H1 (cell line): Measurements from ENCODE around the gene BBS4. TPM values are rescaled to one million over a fixed set of nuclear protein-coding genes. Genes with fewer than 3 reads are reported as not detected.

Experiments used
- CTCF ChIA-PET: fragments of 300-600 bp; sonication (Branson Sonifier 250); formaldehyde crosslinking; loops from one replicate; lab custom pipeline; 2021; ENCODE audit not compliant: partially characterized antibody; lab: Charles Lee
- POLR2A ChIA-PET: fragments of 300-600 bp; sonication (Branson Sonifier 250); formaldehyde crosslinking; loops from one replicate; lab custom pipeline; 2021; ENCODE audit warnings: inconsistent platforms; ENCODE audit not compliant: partially characterized antibody; lab: Charles Lee
- DNase-seq, 2 experiments: peaks; one replicate each; pipeline versions ENCODE4 v3.0.0 to v3.0.0-alpha.2; 2010 to 2022; ENCODE audit warnings: low spot score in 2 of 2, low read depth in 1 of 2, mixed read lengths in 1 of 2
- FAIRE-seq: peaks from 2 replicates; lab custom pipeline; 2011; peaks lifted over from hg19 to GRCh38; lab: Jason Lieb, UNC
- H2AFZ ChIP-seq: 2 replicates; pipeline ENCODE4 v1.8.1; 2012; ENCODE audit warnings: low read length, inconsistent platforms
- H2AK5ac ChIP-seq: 2 replicates; pipeline ENCODE4 v1.6.1; 2013; ENCODE audit warnings: low read depth, low read length
- H2BK120ac ChIP-seq: replicated peaks from 2 replicates; pipeline ENCODE3; 2013; ENCODE audit warnings: low read depth, low read length, inconsistent platforms
- H2BK12ac ChIP-seq: 2 replicates; pipeline ENCODE4 v1.6.1; 2013; ENCODE audit warnings: low read depth, low read length
- H2BK15ac ChIP-seq: 2 replicates; pipeline ENCODE4 v1.6.1; 2013; ENCODE audit warnings: low read length
- H2BK20ac ChIP-seq: 2 replicates; pipeline ENCODE4 v1.6.1; 2013; ENCODE audit warnings: low read length
- H2BK5ac ChIP-seq: 2 replicates; pipeline ENCODE4 v1.6.1; 2013; ENCODE audit warnings: low read depth, low read length
- H3K14ac ChIP-seq: 2 replicates; pipeline ENCODE4 v1.6.1; 2013; ENCODE audit warnings: inconsistent platforms; ENCODE audit not compliant: insufficient read length
- H3K18ac ChIP-seq: 2 replicates; pipeline ENCODE4 v1.6.1; 2013; ENCODE audit warnings: low read length; ENCODE audit errors: extremely low read depth
- H3K23ac ChIP-seq: 2 replicates; pipeline ENCODE4 v1.6.1; 2013; ENCODE audit warnings: inconsistent platforms; ENCODE audit not compliant: insufficient read length
- H3K23me2 ChIP-seq: 2 replicates; pipeline ENCODE4 v1.6.1; 2013; ENCODE audit warnings: low read depth, low read length
- H3K27ac ChIP-seq: 2 replicates; pipeline ENCODE4 v1.6.1; 2011; ENCODE audit warnings: low read depth, low read length, inconsistent platforms
- H3K27me3 ChIP-seq, 4 experiments: replicated peaks in 1 of 4; 1 replicate in 1 of 4; 2 replicates in 3 of 4; pipeline versions ENCODE4 v1.6.1 to v1.8.1; 2011 to 2013; ENCODE audit warnings: low read length in 3 of 4, mild to moderate bottlenecking in 3 of 4, inconsistent platforms in 2 of 4, mixed read lengths in 2 of 4, moderate library complexity in 1 of 4; ENCODE audit not compliant: control insufficient read depth in 3 of 4, insufficient read depth in 3 of 4; ENCODE audit errors: extremely low read depth in 1 of 4
- H3K36me3 ChIP-seq, 4 experiments: 2 replicates each; pipeline versions ENCODE4 v1.6.1 to v1.8.1; 2011 to 2013; ENCODE audit warnings: mild to moderate bottlenecking in 4 of 4, low read length in 3 of 4, moderate library complexity in 2 of 4, control low read depth in 1 of 4, inconsistent platforms in 1 of 4; ENCODE audit not compliant: insufficient read depth in 4 of 4, control insufficient read depth in 2 of 4
- H3K4ac ChIP-seq: replicated peaks from 2 replicates; pipeline ENCODE3; 2013; ENCODE audit warnings: low read length, low read depth, mixed read lengths, inconsistent platforms; ENCODE audit not compliant: insufficient read length
- H3K4me1 ChIP-seq, 4 experiments: replicated peaks in 1 of 4; 1 replicate in 1 of 4; 2 replicates in 3 of 4; pipeline versions ENCODE4 v1.6.1 to v1.8.1; 2011 to 2013; ENCODE audit warnings: low read length in 3 of 4, inconsistent platforms in 2 of 4, mixed read lengths in 1 of 4; ENCODE audit not compliant: insufficient read depth in 4 of 4, control insufficient read depth in 3 of 4
- H3K4me2 ChIP-seq, 2 experiments: 2 replicates each; pipeline versions ENCODE4 v1.6.1 to v1.8.1; 2011 to 2013; ENCODE audit warnings: low read depth in 2 of 2, low read length in 2 of 2, control low read depth in 1 of 2, inconsistent platforms in 1 of 2, mild to moderate bottlenecking in 1 of 2; ENCODE audit not compliant: insufficient read depth in 1 of 2
- H3K4me3 ChIP-seq, 4 experiments: fragments of 200-600, 300-600 bp in 1 of 4; sonication (generic), shearing (Covaris generic), sonication (Bioruptor Twin) in 1 of 4; 2 replicates each; pipeline versions ENCODE4 v1.5.1 to v1.8.1; 2011 to 2016; ENCODE audit warnings: low read length in 4 of 4, low read depth in 3 of 4, control low read depth in 2 of 4, inconsistent platforms in 2 of 4, mild to moderate bottlenecking in 2 of 4, mixed read lengths in 1 of 4, moderate library complexity in 1 of 4; ENCODE audit not compliant: insufficient read depth in 2 of 4; ENCODE audit errors: extremely low read depth in 1 of 4
- H3K56ac ChIP-seq: replicated peaks from 2 replicates; pipeline ENCODE3; 2013; ENCODE audit warnings: low read depth, mild to moderate bottlenecking, mixed read lengths, low read length, inconsistent platforms; ENCODE audit not compliant: insufficient read length
- H3K79me1 ChIP-seq: 2 replicates; pipeline ENCODE4 v1.6.1; 2013; ENCODE audit warnings: low read depth, low read length, control low read depth
- H3K79me2 ChIP-seq, 2 experiments: 2 replicates each; pipeline versions ENCODE4 v1.6.1 to v1.8.1; 2012 to 2013; ENCODE audit warnings: low read length in 2 of 2, mild to moderate bottlenecking in 2 of 2, inconsistent platforms in 1 of 2; ENCODE audit not compliant: insufficient read depth in 2 of 2, control insufficient read depth in 1 of 2
- H3K9ac ChIP-seq, 4 experiments: replicated peaks in 1 of 4; 1 replicate in 1 of 4; 2 replicates in 3 of 4; pipeline versions ENCODE4 v1.6.1 to v1.8.1; 2011 to 2013; ENCODE audit warnings: low read depth in 3 of 4, low read length in 3 of 4, control low read depth in 2 of 4, mild to moderate bottlenecking in 2 of 4, moderate library complexity in 2 of 4, inconsistent platforms in 1 of 4; ENCODE audit errors: extremely low read depth in 1 of 4
- H3K9me3 ChIP-seq, 2 experiments: 2 replicates each; pipeline versions ENCODE4 v1.6.1 to v1.8.1; 2012 to 2013; ENCODE audit warnings: mild to moderate bottlenecking in 2 of 2, moderate library complexity in 2 of 2, control low read depth in 1 of 2, inconsistent platforms in 1 of 2, low read depth in 1 of 2, low read length in 1 of 2, mixed read lengths in 1 of 2; ENCODE audit not compliant: insufficient read depth in 2 of 2
- H4K20me1 ChIP-seq, 2 experiments: replicated peaks in 1 of 2; 2 replicates each; pipeline versions ENCODE3 to v1.8.1; 2011 to 2013; ENCODE audit warnings: inconsistent platforms in 2 of 2, low read length in 2 of 2, mild to moderate bottlenecking in 1 of 2; ENCODE audit not compliant: insufficient read depth in 2 of 2, control insufficient read depth in 1 of 2
- H4K5ac ChIP-seq: 2 replicates; pipeline ENCODE4 v1.6.1; 2013; ENCODE audit warnings: low read length, low read depth, mixed read lengths, inconsistent platforms; ENCODE audit not compliant: insufficient read length
- H4K8ac ChIP-seq: 2 replicates; pipeline ENCODE4 v1.8.0; 2013; ENCODE audit warnings: mild to moderate bottlenecking, moderate library complexity, low read length, inconsistent platforms; ENCODE audit not compliant: insufficient read depth; ENCODE audit errors: extremely low read depth
- H4K91ac ChIP-seq: replicated peaks from 2 replicates; pipeline ENCODE3; 2013; ENCODE audit warnings: low read length, mixed read lengths, inconsistent platforms; ENCODE audit not compliant: insufficient read length
- BRCA1 ChIP-seq: IDR thresholded peaks from 2 replicates; pipeline ENCODE4 v1.6.1; 2012; ENCODE audit warnings: low read depth, low read length, improper control_type of control experiment
- EP300 ChIP-seq, 2 experiments: IDR thresholded peaks; 1 replicate in 1 of 2; 2 replicates in 1 of 2; pipeline ENCODE4 v1.6.1; 2011 to 2012; ENCODE audit warnings: low read depth in 2 of 2, low read length in 2 of 2, mild to moderate bottlenecking in 2 of 2, borderline replicate concordance in 1 of 2, inconsistent platforms in 1 of 2, moderate library complexity in 1 of 2
- EZH2 ChIP-seq: fragments of 200-600 bp; sonication (generic); IDR thresholded peaks from 2 replicates; pipeline ENCODE4 v1.7.1; 2012; ENCODE audit warnings: low read depth, mild to moderate bottlenecking, moderate library complexity, low read length, inconsistent platforms; ENCODE audit not compliant: severe bottlenecking
- JUN ChIP-seq: IDR thresholded peaks from 2 replicates; pipeline ENCODE4 v1.6.1; 2011; ENCODE audit warnings: low read depth, mild to moderate bottlenecking, improper control_type of control experiment, low read length
- PHF8 ChIP-seq: fragments of 200-600 bp; sonication (generic); conservative IDR thresholded peaks from 2 replicates; pipeline ENCODE4 v1.7.1; 2012; ENCODE audit warnings: low read depth, mild to moderate bottlenecking, inconsistent platforms, low read length, moderate library complexity
- WGBS, 2 experiments: shearing (Covaris generic) in 1 of 2; methylation state at CpG; one replicate each; pipeline versions ENCODE4 v1.1.6 to v1.1.7; 2013 to 2015; ENCODE audit warnings: low lambda C conversion rate in 2 of 2, mixed read lengths in 2 of 2, inconsistent platforms in 1 of 2, low coverage in 1 of 2, missing lambda C conversion rate in 1 of 2; ENCODE audit not compliant: insufficient replicate concordance in 2 of 2, insufficient coverage in 1 of 2, insufficient read length in 1 of 2; ENCODE audit errors: extremely low coverage in 1 of 2, missing lambda C conversion rate in 1 of 2; 5-methylcytosine and 5-hydroxymethylcytosine counted together
- polyA plus RNA-seq, 7 experiments: library from polyadenylated mRNA; depleted of rRNA in 3 of 7; stranded (reverse) in 5 of 7; unstranded in 2 of 7; fragments of >200 nt in 5 of 7; fragments of 200-250 nt in 2 of 7; gene quantifications; 1 replicate in 5 of 7; 2 replicates in 1 of 7; 4 replicates in 1 of 7; pipeline versions ENCODE4 v1.2.1 to v1.2.3, GENCODE V29; 2011 to 2013; ENCODE audit warnings: missing spikeins in 2 of 7, mixed read lengths in 2 of 7
- total RNA-seq: library from RNA; stranded (reverse); fragmentation: NEBNext Ultra II Directional; extraction: Animal tissue kit (Norgen Biotek cat#: 25700); gene quantifications from 2 replicates; pipeline ENCODE4 v1.2.1, GENCODE V29; 2021

The BBS4 gene
- total and polyA plus RNA-seq, 2 of the 8 experiments (the other 6 are each of a cell fraction or from before 2014, with no cell fraction given), result 17.4 to 24.1 TPM

- Histone ChIP-seq H3K36me3 (peaks cover 9 to 32% (median 20%) of the 10 kb centered on the region in 4 experiments), H3K4me2 (no peak overlapping the region)
Observed at GRCh38 chr15:72758182-72758581, 72.2 kb downstream of the BBS4 start.

More at GRCh38 chr15:72758182-72758581, 72.2 kb downstream of the BBS4 start:
- Histone ChIP-seq H3K27me3 (no peaks in the 10 kb centered on the region), H3K4me1 (no peaks in the 10 kb centered on the region), H3K27ac (no peak overlapping the region), H2BK15ac (no peak overlapping the region), H3K56ac (no peak overlapping the region), H3K9me3 (no peaks in the 10 kb centered on the region), H3K4me3 (no peak overlapping the region), H2BK120ac (no peak overlapping the region), H3K23me2 (no peaks in the 10 kb centered on the region), H3K18ac (no peak overlapping the region), H3K23ac (no peak overlapping the region), H3K9ac (no peak overlapping the region), H4K8ac (no peak overlapping the region), H3K4ac (no peak overlapping the region), H3K79me2 (no peaks in the 10 kb centered on the region), H2AK5ac (no peak overlapping the region), H2BK5ac (no peak overlapping the region), H4K91ac (no peak overlapping the region), H4K5ac (no peak overlapping the region), H2AFZ (no peak overlapping the region), H4K20me1 (peaks cover 0 to 3% of the 10 kb centered on the region in 2 experiments), H3K14ac (no peak overlapping the region), H2BK20ac (no peak overlapping the region), H3K79me1 (no peaks in the 10 kb centered on the region), H2BK12ac (no peak overlapping the region)
- peak in 1 of 2 experiments; percentile 10 for DNase-seq
- no peak for FAIRE-seq
- POLR2A ChIA-PET, result interaction anchor here (0.6 kb wide), 1 partner anchor 10 kb away, joined by 3 read pairs; no protein-coding TSS in a partner anchor
- TF ChIP-seq JUN (no peak), BRCA1 (no peak), PHF8 (no peak), EZH2 (no peak), EP300 (IDR thresholded peaks at IDR 0.05; ENCODE audit: borderline replicate concordance in 1 of 2, low read depth in 2 of 2, low read length in 2 of 2) (no peak)
- CTCF ChIA-PET, result interaction anchor here (0.7 to 1.6 kb wide), 3 partner anchors 9 to 426 kb away, joined by 3 to 4 read pairs (median 3); no protein-coding TSS in a partner anchor
- 82% methylated on average over 3 of the region's 3 CpGs; no CpG with 5 or more reads in 1 of the 2 experiments for WGBS, 2 experiments
